NCI-H1048 (cell line): ENCODE data around the gene LSG1.

ENCODE experiments used
- DNase-seq: peaks from one replicate; lab custom pipeline; 2025; lab: John Stamatoyannopoulos, UW

The LSG1 gene

GRCh38 chr3:194671900-194672808, at the start of gene LSG1:
Gene LSG1, minus strand, starts transcription at chr3:194672191. Its CDS starts 29 bp downstream, at chr3:194672162.
- DNase-seq: peak; percentile 73

DNA sequence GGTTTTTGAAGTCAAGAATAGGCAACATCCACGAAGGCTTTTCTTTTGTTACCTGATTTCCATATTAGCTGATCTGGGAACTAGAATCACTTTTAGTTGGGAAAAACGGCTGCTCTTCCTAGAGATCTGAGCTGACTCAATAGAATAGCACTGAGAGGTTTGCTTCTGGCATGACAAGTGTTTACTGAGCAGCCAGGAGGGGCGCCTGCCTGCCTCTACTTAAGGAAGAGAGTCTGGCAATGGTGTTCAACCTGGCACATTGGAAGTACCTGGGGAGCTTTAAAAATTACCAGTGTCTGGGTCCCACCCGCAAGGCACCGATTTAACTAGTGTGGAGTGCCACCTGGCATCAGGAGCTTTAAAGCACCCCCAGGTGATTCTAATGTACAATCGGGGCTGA, 48.1 kb upstream of the LSG1 start:
- no peak for DNase-seq

DNA sequence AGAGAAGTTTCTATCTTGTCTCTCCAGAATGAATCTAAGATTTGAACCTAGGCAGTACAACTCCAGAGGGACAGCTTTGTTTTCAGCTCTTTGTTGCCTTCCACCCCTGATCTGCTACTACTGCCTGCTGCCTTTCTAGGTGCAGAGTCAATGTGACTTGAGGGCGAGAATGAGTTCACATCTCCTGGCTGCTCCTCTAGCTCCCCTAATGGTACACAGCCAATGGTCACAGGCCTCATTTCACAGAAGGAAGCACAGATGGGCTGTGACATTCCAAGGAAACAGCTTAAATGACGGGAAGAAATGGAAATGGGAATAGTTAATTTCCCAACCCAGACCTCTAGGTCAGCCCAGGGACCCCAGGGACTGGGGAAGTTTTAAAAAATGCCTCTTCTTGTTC, 46.1 kb upstream of the LSG1 start:
- DNase-seq: no peak

DNA sequence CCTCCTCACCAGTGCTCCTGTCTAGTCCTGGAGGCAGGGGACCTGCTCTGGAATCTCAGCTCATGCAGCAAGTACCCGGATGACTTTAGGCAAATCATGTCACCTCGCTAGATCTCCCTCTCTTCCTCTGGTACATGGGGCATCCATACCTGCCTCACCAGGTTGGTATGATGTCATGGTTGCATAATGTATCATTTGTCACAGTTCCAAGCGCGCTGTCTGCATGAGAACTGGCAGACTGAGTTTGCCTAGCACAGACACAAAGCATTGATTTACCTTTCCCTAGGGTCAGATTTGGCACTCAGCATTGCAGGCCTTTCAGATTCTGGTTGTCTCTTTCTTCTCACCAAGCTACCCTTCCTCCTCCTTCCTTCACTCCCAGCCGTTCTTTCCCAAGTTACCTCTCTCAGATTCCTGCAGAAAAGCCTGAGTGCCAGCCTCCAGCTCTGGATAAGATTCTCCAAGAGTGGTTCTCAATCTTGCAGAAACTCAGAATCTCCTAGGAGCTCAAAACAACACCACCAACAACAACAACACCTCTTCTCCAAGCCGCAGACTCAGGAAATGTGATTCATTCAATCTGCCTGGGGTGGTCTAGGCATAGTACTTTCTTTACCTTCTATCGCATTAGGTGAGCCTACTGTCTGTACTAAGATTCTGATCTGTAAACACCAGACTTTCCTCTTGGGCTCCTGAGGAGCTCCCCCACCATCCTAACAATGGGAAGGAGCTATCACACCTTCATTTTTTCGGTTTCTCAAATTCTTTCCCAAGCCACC, 43.2 kb upstream of the LSG1 start:
- DNase-seq: no peak

- no peak for DNase-seq
These were observed 42.6 kb upstream of the LSG1 start for GRCh38 chr3:194714564-194714963.

DNA sequence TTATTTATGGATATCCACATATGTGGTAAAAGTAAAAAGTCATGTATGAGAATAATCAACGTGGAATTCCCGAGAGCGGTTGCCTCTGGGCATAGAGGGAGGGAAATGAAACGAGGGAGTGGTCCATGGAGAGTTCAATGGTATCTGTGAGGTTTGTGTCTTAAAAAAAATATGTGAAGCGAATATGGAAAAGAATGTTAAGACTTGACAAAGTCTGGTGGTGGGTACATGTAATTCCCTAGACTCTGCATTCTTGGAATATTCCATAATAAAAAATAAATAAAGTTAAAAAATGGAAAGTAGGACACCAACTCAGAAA, 42.1 kb upstream of the LSG1 start:
- DNase-seq: no peak

GRCh38 chr3:194713299-194714136, 41.5 kb upstream of the LSG1 start:
- DNase-seq: no peak

DNA sequence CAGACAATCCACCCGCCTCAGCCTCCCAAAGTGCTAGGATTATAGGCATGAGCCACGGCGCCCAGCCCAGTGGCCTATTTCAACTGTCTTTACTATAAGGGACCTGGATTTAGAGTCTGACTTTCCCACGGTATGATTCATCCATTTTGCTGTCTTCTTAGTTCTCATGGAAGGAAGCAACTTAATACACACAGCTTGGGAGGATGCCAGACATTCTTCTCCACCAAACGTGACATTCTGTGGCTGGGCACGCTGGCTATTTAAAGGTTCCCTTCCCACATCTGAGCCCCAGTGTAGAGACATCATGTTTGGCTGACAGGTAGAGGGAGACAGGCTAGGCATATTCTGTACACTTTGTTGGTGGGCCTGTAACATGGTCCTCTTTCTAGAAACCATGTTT, 39.9 kb upstream of the LSG1 start:
- DNase-seq: no peak

GRCh38 chr3:194711286-194711685, 39.3 kb upstream of the LSG1 start:
- no peak for DNase-seq

DNA sequence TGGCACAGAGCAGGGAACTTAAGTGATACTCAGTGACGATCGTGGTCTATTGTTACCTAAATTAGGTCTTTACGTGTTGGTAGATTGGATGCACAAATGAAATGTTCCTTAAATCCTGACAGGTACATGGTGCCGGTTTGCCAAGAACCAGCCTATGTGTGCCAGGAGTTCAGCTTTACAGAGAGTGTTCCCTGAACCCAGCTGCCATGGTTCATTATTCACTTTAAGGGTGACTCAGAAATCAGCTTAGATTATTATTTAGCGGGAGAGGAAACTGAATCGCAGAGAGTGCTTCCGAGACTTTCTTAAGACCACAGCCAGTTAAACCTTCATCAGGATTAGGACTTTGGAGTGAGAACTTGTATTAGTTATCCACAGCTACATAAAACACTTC, 35.2 kb upstream of the LSG1 start:
- no peak for DNase-seq

- DNase-seq: no peak
These were observed 33.8 kb upstream of the LSG1 start for GRCh38 chr3:194705761-194706160.

DNA sequence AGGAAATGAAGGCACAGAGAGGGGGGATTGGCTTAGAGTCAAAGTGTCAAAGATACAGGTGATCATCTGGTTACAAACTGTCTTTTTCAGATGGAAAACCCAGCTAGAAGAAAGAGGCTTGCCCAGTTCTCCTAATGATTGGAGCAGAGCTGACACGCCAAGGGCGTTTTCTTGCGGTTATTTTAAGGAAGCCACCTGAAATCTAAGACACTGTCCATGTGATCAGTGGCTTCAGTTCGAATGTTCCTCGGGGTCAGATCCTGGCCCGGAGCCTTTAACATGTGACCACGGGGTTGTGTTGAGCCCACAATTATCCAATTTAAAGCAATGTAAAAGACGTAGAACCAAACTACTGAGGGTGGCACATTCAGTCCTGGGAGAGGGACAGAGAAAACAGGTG, 33.2 kb upstream of the LSG1 start:
- no peak for DNase-seq

DNA sequence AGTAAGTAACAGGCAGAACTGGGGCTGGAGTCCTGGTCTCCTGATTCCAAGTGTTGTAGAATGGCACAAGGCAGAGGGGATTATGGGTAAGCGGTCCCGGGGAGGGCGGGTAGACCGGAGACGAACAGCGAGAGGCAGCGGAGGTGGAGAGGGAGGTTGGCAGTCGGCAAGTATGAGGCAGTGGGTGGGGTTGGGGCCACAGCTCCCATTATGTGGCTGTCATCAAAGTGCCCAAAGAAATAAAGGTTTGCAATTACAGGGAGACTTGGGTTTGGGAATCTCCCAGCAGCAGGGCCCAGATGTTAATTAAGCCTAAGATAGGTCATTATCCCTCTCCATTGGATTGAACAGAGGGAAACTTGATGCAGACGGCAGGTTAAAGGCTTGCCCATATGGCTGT, 30.6 kb upstream of the LSG1 start:
- DNase-seq: no peak

DNA sequence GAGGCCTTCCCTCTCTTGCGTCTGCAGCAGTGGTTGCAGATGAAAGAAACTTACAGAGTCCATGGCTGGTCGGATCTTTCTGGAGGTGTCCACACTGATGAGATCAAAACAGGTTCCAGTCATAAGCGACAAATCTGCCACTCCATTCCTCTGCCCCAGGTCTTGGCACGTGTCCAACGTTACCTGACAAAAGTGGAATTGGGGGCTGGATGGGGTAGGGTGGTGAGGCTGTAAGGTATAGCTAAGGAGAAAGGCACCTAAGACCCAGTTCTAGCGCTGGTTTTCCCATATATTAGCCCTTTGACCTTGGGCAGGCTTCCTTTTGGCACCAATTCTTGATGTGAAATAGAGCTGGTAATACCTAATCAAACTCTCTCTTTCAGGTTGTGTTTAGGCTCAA, 24.7 kb upstream of the LSG1 start:
- DNase-seq: no peak

DNA sequence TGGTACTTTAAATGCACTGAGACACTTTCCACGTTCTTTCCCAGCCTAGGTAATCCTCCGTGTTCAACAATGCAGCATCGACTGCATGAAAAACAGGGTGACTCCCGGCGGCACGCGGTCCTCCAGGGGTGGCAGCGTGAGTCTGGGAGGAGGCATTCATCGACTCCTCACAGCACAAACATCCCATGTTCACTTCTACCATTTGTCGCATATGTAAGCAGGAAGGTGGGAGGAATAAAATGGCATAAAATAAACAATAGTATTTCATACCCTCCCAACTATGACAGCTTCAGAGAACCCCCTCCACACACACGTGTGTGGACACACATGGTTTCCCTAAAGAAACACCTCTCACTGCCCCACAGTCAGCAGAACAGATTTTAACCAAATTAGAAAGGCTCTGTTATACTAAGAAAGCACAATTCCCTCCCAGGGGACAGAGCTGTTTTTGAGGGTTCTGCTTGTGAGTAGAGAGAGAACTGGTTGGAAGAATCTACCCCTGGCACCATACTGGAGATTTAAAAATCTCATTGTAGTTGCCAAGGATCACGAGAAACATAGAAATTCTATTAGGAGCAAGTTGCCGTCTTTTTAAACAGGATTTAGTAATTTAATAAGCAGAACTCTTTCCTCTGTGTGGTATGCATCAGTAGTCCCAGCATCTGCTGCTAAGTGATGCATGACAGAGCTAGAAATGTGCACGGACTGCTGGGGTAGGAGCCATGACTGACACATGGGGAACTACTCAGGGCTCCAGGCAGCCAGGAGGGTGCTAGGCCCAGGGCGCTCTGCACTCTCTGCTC, 19.7 kb upstream of the LSG1 start:
- DNase-seq: no peak

- DNase-seq: no peak
These were observed 18.7 kb upstream of the LSG1 start for GRCh38 chr3:194690501-194691372.

GRCh38 chr3:194689493-194689944, 17.5 kb upstream of the LSG1 start:
- DNase-seq: no peak

DNA sequence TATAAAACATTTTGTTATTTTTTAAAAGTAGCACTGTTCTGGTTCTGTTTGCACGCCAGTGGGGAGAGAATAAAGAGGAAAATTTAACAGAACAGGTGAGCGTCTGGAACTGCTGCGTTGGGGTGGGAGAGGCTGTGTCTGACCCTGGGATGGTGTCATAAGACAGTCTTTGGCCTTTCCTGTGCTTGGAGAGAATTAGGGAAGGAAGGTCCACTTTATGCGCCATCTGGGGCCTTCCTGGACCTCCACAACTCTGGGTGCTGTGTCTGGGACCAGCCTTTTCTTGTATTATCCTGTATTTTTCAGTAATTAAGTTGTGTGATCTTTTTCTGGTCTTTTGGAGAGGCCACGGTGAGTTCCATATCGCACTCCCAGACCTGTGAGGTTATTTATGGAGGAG, 17.0 kb upstream of the LSG1 start:
- no peak for DNase-seq

DNA sequence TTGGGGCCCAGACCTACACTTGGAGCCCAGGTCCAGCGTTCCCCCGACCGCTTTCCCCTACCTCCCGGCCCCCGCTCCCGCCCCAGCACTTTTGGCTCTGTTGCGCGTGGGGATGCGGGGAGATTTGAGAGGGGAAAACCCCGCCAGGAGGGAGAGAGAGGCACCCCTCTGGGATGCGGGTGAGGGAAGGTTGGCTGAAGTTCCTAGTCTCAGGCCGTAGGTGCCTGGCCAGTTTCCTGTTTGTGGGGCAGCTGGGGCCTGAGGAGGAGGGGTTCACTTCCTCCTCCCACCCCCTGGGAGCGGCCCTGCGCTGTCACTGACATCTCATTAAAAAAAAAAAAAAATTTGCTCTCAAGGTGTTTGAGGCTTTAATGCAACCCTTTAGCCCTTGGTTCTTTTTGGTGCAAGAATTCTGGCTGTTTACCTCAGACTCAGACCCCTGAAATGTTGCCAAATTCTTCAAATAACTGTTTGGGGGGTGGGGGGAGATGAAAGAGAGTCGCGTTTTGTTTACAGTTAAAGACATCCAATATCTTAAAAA, 16.3 kb upstream of the LSG1 start:
- no peak for DNase-seq

DNA sequence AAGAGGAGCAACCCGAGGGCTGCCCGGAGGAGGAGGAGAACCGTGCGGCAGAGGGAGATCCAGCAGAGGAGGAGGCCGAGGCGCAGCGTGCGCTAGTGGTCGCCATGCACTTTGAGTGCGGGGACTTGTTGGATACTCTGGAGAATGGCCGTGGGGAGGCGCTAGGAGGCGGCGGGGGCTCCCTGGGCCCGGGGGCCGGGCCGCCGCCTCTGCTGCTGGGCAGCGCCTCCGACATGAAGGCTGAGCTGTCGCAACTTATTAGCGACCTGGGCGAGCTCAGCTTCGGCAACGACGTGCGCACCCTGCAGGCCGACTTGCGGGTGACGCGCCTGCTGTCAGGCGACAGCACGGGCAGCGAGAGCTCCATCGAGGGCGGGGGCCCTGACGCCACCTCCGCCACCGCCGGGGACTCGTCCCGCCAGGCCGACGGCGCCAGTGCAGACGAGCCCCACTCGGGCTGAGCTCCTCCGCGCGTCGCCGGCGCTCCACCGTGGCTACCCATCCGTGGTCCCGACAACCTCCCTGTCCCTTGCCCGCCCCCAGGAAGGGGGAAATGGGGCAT, 15.7 kb upstream of the LSG1 start:
- no peak for DNase-seq
